Activated CD8-positive, alpha-beta memory T cell treated with anti-CD3 and anti-CD28 coated beads, Interleukin-2, amount 50 U/mL, for 24 hours (primary cell): ENCODE data around the gene RAD51B.

ENCODE experiments used
- DNase-seq: peaks from one replicate; pipeline ENCODE4 v3.0.0-alpha.2; 2020; ENCODE audit errors: extremely low read depth

RAD51B gene

DNA sequence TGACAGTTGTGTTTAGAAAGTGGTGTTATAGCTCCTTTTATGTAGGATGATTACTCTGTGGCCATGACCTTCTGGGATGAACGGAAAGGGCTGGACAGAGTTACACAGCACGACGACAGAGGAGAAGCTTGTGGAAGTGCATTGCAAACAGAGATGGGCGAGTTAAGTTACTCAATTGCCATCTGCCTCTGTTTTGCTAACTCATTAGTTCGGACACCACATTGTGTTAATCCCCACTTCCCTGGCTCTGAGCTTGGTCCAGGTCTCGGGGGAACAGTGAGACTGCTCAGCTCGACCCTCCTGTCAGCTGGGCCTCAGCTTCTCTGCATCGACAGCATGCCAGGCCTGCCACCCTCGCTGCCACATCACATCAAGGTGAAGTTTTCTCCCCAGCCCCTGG lies 565.3 kb downstream of the RAD51B start:
- DNase-seq, result no peak

DNA sequence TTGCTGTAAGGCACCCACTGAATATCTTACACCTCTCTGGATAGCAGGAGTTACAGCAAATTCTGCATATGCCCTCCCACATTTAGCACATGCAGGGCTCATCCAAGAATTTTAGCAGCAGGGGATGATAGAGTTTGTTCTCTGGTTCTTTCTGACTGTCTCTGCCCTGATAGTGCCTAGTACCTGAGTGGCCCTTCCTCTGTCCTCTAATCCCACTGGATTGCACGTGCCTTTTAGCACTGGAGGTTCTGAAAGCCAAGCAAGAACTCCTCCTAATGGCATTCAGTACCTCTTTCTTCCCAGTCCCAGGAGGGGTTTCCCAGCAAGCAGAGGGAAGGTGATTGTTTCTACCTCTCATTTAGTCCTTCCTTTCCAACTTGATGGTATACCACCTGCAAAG lies 566.9 kb downstream of the RAD51B start:
- no peak for DNase-seq

DNA sequence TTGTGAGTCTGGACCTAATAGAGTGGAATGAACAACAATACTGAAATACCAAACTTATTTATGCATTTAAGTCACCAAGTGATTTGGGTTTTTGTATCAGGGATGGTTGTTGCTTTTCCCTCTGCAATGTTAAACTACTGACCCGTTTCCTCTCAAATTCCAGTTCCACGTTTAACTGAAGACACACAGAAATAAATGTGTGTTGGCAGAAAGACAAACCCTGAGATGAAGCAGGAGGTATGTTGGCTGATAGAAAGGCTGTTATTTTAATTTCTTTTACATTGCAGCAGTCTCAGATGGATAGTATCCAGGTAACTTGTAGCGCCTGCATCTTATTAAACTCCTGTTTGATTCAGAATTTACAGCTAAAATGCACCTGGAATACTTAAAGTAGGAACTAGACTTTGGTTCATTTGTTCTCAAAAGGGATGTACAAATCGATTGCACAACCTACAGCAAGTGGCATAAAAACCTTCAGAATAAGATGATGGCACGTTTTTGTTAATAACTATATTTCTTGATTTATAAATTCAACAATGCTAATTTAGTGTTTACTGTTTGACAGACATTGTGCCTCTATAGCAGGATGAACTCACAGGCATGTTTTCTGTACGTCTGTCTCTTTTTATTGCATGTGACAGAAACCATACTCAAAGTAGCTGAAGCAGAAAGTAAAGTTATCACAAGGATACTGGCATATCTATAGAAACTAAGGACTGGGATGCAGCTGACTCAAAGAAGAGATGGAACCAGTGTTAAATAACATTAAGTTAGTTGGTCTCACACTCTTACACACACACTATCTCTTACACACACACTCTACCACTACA lies 567.6 kb downstream of the RAD51B start:
- DNase-seq, result no peak

DNA sequence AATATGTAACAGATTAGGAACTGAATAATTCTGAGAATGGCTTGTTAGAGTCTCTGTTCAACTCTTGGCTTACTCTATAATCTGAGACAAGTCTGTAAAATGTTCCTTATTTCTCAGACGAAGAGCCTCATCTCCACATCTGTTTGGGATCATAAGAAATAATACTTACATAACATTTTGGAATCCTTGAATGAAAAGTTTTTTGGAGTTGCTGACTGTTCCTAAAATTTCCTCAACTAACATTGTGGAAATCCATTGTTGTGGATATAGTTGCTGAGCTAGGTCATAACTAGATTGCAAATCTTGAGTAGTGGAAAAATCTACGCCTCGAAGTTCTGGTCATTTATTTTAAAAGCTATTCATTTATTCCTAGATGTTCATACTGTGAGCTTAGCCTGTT lies 570.4 kb downstream of the RAD51B start:
- DNase-seq, result no peak

DNA sequence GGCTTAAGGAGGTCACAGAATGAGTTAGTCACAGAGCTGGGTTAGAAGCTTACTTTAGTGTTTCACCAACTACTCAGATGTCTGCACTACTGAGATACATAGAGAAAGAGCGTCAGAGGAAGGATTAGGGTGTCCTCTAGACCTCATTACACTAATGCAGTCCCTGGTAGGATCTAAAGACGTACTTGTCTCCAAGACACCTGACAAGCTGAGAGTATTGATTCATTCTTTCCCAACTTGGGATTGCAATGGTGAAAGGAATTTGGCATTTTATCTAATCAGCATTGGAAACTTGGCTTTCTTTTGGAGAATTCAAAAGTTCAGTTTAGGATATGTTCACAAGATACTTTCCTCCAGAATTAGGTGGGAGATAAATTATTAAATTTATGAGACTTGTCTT lies 571.2 kb downstream of the RAD51B start:
- no peak for DNase-seq

DNA sequence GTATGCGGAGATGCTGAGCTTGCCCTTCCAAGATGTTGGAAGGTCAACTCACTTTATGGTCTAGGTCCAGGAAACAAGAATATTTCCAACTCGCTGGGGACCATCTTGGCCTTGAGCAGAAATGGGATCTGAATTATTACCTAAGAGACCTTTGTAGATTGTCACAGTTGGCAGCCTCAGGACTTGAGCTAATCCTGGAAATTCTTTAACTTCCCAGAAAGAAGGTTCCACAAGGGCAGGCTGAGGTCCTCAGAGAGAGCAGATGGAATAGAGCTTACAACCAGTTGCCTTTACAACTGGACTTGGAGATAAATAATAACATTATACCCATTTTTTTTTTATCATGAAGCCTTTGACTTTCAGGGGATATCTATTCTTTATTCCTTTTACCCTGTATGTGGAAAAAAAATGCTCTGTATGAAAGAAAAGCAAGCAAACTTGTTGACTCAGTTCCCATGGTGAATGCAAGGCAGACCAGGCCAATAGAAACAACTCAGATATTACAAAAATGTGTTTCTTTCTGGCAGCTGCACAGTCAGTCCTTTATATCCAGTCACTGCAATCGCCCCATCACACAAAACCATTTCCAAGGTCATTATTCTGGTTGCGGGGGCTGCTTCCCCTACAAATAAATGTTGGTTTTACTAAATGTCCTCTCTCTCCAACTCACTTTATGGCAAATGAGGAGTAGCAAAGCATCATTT lies 571.9 kb downstream of the RAD51B start:
- no peak for DNase-seq

DNA sequence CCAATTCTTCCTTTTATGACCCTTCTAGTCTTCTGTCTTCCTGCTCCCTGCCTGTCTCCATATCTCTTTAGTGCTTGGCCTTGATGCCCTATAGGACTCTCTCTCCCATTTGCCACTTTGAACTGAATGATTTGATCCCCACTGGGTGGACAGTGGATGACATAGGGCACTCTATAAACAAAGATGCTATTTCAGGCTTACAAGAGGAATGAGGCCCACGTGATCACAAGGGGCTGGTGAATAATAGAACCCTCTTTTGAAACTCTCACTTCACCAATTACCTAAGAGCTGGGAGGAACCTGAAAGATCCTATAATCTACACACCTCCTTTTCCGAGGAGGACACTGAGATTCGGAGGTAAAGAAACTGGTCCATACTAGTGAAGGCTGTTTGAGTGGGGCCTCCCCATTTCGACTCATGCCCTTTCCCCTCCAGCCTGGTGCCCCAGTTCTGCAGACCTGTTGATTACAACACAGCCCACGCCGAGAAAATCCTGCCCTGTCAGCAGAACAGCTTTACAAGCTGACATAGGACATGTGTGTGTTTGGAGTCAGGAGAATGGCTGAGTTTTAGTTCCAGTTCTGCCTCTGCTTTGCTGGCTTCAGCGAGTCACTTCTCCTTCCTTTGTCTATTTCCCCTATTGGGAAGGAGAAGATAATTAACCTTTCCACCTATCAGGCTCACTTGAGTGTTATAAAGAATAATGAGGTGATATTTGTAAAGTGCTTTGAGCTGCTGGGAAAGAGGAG lies 573.0 kb downstream of the RAD51B start:
- DNase-seq, result no peak

DNA sequence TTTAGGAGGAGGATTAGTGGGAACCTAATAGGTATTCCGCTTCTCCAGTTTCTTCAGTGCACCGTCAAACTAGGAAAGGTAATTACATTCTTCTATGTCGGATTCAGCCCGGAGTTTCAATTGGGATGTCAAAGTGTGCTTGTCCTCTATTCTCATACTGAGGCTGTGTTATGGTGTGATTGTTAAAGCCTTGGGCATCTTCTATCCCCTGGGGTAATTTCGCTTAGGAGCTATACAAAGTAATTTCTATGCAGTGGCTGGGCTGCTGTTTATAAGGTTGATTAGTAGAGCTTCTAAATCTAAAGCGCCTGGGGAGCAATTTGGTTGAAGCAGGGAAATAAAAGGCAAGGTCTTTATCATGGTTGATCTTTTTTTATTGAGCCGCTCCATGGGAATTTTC lies 573.7 kb downstream of the RAD51B start:
- no peak for DNase-seq

DNA sequence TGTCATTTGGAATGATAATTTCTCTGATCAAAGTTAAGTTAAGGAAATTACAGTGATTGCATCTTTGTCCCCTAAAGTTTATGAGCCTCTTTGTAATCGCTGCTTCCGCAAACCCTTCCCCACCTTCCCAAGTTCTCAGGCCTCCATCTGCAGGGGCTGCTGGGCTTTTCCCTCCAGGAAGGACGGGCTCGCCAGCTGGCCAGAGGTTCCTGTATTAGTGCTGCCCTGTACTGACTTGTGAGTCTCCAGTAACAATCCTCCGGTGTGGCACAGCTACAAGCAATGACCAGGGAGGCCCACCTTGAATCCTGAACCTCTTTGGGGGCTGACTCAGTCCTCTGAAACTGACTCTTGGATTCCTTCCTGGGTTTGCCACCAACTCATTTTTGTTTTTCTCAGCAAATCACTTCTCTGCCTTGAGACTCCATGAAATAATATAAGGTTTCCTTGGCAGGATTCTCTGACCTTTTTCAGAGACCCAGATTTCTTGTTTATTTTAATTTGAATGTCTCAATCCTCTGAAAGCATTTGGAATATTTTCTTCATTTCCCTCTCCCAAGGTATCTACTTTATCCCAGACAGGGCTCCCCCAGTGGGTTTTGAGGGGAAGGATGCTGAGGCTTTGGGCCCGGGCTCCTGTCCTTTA lies 574.7 kb downstream of the RAD51B start:
- no peak for DNase-seq

DNA sequence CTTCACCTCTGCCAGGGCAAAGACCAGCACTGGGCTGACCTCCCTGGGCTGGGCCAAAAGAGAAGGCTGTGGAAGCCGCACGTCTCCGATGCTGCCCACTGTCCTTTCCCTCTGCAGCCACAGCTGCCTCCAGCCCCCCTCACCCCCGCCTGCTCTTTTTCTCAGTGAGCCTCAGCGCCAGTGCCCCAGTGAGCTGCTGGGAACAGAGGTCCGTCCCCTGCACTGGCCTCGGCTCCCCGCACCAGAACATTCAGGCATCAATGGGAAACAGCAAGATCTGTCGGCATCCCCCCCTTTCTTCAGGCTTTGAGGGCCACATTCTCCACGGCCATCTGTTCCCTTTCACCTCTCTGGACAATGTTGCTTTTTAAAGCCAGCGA lies 575.2 kb downstream of the RAD51B start:
- DNase-seq, result no peak

DNA sequence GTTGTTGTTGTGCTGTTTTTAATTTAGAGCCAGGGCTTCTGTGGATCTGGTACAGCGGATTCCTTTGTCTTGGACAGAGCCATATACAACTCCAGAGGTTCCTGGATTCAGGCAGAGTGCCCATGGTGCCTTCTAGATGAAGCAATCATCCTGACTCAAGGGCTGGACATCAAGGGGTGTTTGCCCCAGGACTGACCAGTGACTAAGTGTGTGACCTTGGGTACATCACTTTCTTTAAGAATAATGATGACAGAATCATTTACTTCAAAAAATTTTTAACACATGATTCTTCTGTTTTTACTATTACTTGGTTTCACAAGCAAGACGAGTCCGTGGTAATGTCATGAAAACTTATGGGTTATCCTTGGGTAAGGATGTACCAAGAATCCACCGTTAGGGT lies 576.0 kb downstream of the RAD51B start:
- no peak for DNase-seq

DNA sequence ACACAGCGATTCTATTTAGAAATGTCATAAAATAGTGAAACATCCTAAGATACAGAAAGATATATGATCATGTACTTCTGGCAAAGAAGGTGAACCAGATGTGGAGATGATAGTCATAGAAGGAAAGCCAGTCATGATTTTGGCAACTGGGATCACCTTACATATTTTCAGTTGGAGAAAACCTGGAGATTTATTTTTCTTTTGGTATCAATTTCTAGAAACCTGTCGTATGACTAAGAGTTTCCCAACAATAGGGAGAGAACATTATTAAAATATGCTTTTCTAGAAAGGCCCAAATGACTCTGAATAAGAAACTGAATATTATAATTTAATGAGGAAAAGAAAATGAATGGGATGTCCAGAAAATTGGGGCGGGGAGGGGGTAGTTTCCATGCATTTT lies 576.9 kb downstream of the RAD51B start:
- DNase-seq, result no peak

DNA sequence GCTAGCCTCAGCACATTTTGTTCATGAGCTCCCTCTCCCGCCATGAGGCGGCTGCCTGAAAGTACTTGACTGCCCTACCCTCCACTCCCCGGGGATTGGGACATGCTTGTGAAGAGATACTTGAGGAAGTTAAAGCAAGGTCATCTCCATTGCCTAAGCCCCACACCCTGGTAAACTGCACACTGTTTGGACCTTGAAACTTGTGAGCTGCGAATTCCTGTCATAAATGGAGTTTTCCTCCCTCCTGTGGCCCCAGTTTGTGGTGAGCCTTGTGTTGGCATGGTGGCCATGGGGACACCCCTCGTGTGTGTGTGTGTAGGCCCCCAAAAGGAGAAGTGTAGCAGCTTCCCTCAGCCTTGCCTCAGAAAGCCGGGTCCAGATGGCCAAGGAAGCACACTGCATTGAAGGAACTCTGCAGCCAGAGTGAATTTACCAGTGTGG lies 577.8 kb downstream of the RAD51B start:
- DNase-seq, result no peak

DNA sequence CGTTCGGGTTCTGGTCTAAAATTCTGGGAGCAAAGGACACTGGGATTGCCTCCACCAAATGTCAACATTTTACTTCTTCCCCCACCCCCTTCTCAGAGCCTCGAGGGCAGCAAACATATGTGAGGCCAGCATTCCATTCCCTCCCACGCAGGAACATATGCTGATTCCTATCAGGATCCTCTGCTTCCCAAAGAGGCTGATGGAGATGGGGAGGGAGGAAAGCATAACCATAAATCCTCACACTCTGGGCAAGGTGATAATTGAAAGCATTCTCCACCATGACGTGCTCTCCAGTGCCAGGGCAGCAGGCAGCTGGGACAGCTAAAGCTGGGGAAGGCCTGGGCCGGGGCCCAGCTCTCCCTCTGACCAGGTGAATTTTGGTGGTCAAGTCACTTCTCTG lies 578.2 kb downstream of the RAD51B start:
- no peak for DNase-seq

DNA sequence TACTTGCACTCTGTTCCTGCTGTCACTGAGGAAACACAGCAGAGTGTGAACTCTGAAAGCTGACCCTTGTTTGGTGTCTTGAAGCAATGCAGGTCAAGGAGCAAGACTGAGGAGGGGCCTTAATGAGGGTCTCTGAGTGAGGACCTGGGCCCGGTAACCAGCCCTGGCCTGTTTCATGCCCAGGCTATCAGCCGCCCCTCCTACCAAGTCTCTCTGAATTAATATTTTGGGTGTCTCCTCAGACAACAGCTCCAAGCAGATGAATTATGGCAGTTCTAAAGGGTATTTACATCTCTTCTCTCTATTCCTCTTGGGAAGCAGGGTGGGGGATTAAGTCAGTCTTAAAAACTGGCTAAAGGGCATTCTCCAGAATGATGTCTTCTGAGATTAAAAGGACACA lies 578.8 kb downstream of the RAD51B start:
- no peak for DNase-seq

DNA sequence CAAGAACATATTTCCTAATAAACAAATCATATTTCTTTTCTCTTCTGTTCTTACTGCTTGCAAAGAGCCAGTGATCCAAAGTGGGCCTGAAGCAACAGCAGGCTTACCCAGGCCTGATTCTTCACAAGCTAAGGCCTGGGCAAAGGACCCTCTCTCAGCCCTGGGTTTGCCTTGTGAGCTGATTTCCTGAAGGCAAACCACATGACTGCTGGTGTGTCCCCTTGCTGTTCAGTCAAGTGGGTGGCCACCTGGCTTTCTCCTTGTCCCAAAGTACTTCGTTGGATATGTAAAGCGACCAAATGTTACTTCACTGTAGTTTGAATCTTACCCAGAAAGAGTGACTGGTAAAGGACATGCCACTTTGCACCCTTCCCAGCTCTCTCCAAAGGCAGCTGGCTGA lies 580.4 kb downstream of the RAD51B start:
- no peak for DNase-seq

DNA sequence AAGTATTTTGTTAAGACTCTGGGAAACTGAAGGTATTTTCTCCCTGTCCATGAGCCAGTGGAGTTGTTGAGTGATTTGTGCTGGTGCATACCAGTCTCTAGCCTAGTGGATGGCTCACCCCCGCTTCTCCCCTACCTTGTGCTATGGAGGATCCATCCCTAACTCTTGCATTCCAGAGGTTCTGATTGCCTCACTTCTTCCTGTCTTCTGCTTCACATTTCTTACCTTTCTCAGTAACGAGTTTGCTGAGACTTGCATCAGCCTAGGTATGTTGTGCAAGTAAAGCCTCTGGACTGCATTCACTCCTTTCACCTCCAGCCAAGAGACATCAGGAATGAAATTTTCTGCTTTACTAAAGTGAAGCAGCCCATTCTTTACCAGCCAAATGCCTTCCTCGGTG lies 581.7 kb downstream of the RAD51B start:
- DNase-seq, result no peak

DNA sequence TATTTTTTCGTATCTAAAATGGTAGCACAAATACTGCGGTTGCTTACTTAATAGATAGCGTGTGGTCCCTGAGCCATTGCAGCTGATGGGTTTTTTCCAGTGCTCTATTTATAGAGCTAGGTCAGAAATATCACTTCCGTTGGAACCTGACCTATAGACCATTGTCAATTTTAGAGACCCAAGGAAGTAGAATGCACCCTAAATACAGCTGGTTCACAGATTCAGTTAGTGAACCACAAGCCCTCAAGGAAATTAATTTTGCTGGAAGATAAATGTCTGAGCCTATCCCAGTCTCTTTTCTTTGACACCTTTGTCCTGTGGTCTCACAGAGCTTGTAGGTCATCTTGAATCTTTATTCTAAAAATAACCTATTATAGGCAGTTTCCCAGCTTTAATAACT lies 582.3 kb downstream of the RAD51B start:
- no peak for DNase-seq

DNA sequence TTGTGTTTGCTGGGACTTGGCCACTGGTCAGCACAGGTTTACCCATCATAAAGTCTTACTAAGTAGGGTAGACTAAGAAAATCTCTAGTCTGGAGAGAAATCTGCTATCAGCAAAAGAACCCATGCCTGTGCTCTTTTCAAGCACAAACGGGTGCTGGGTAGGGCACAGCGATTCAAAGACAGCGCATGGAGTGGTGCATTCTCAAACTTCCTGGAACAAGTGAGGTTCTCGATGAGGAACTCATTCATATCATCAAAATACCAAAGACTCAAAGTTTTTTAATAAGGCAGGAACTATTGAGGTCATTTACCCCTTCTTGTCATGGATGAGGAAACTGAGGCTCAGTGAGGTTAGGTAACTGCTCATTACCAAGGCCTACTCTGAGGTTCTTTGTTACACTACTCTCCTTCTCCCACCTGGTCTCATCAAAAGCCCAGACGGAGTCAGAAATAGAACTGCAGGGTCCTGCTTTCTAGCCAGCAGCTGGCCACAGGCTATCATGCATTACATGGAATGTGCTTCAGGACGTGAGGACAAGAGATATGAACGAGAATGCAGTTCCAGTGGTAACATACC lies 583.0 kb downstream of the RAD51B start:
- no peak for DNase-seq

DNA sequence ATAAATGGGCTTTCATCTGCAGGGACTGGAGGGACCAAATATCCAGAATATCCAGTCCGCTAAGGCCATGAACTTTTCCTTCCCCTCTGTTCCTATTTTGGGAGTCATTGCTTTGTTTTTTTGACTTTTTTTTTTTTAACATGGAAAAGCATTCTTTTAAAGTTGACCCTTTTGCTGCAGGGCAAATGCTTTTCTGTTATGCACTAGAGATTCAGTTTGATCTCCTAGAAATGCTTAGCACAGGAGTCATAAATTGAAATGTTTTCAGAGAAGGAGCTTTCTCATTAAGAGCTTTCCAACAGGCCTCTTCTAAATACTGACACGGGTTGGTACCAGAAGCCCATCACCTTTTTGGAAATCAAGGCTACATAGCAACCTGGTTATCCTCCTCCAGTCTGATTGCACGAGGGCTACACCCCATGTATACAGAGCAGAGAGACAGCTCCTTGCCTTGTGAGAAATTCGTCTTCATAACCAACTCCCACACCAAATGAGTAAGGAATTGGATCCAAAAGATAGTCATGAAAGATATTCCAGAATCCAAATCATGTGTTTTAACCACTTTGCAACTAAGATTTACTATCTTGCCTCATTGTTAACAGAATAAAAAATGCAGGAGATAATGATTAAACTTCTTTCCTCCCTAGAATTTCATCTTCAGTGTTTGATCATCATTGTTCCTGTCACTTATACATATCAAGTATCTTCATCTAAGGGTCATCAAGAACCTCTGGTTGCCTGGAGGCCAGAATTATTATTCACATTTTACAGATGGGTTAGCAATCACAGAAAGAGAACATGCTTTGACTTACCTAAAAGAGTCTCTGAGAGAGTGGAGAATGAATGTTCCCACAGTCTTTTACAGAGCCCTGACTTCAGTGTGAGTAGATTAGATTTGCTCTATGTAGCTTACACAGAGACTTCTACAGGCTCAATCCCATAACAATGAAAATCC lies 583.9 kb downstream of the RAD51B start:
- DNase-seq, result no peak

DNA sequence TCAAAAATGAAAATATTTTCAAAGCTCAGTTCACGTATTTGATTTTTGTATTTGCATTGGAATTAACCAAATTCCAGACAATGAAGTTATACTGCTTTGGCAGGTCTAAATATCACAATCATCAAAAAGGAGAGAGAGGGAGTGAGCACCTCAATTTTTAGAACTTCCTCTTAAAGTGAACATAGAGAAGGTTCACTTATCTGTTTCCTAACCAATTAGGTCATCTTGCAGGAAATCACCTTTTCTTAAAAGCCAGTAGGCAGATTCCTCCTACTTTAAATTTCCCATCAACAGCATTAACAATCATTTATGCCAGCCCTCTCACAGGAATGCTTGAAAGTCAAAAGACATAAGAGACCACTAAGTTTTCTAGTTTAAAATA lies 584.6 kb downstream of the RAD51B start:
- no peak for DNase-seq
